GM12873 (cell line): ENCODE measurements around the gene LRSAM1.

ENCODE experiments used
- CTCF ChIP-seq: IDR thresholded peaks from 2 replicates; pipeline ENCODE4 v1.5.1; 2012; ENCODE audit warnings: low read depth, mild to moderate bottlenecking, moderate library complexity, low read length, control low read depth; ENCODE audit not compliant: insufficient read depth; ENCODE audit errors: missing control alignments

The LRSAM1 gene

GRCh38 chr9:127526655-127527559 is 75.6 kb downstream of the LRSAM1 start:
- no peak for TF ChIP-seq CTCF

GRCh38 chr9:127527560-127528268 is 76.4 kb downstream of the LRSAM1 start:
- TF ChIP-seq CTCF: no peak

- TF ChIP-seq CTCF: no peak
Observed at GRCh38 chr9:127528422-127529251, 77.3 kb downstream of the LRSAM1 start.

- TF ChIP-seq CTCF: no peak
Observed at GRCh38 chr9:127529671-127530070, 78.4 kb downstream of the LRSAM1 start.

- no peak for TF ChIP-seq CTCF
Observed at GRCh38 chr9:127530206-127530941, 79.1 kb downstream of the LRSAM1 start.

GRCh38 chr9:127531676-127532075 is 80.4 kb downstream of the LRSAM1 start:
- TF ChIP-seq CTCF: no peak
